Activated CD4-positive, alpha-beta T cell treated with anti-CD3 and anti-CD28 coated beads, Interleukin-2, Interleukin-4, amounts not matched to agents 100 ng/mL and 50 ng/mL, durations not matched to agents 16 hours and 8 hours (primary cell): Measurements from ENCODE around the gene MRPL2.
A peak's percentile ranks its signal among the peaks of the same experiment; 100 is the strongest.

Source experiments
- DNase-seq: peaks from one replicate; pipeline ENCODE4 v3.0.0-alpha.2; 2020; ENCODE audit warnings: low spot score

Gene MRPL2

GRCh38 chr6:43020052-43020705, 39.1 kb downstream of the MRPL2 start:
- DNase-seq: no peak

- no peak for DNase-seq
Observed at GRCh38 chr6:43019152-43019551, 40.1 kb downstream of the MRPL2 start.

GRCh38 chr6:43016943-43017334, 42.3 kb downstream of the MRPL2 start:
- no peak for DNase-seq

DNA sequence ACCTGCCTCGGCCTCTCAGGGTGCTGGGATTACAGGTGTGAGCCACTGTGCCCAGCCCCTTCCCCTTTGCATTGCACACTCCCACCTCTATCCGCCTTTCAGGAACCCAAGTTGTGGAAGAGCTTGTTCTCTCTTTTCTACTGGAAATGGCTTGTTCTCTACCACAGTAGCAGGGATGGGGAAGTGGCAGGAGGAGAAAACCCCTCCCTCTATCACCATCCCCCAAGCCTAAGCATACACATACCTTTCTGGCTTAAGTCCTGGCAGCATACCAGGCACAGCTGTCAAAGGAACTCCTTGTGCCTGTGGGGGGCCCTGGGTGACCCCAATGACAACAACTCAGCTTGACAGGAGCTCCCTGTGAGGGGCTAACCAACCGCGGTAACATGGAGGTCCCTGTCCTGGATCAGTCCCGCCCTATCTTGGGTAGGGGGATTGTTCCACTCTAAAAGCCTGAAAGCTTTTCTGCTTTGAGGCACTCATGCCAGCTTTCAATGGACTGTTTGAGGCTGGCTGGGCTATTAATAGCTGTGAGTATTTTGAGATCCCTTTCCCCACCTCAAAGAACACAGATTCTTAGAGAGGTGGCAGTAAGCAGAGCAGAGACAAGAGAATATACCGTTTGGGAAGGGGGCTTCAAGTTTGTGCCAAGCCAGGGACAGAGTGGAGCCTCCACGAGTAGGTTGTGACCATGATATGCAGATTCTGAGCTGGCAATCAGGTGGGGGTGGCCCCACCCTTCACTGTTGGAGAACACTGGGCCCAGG, 42.9 kb downstream of the MRPL2 start:
- no peak for DNase-seq

DNA sequence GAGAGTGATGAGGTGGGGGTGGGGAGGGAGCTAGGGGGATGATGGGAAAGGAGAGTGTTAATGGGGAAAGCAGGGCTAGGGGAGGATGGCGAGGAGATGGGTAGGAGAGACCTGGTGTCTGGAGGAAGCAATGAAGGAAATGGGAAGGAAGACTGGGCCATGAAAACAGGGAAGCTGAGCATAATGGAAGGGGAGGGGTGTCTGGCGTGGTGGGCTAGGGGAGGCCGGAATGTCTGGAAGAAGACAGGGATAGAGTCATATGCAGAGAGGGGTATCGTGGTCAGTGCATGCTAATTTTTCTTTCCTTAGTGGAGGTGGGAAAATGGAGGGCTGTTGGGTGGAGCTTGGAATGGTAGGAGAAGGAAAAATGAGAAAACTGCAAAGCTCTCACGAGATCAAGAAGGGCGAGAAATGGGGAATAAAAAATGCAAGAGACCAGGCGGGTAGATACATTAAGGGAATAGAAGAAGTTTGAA, 44.8 kb downstream of the MRPL2 start:
- DNase-seq: no peak

GRCh38 chr6:43013843-43014433, 45.3 kb downstream of the MRPL2 start, which contains the start of the genes KLHDC3 and MEA1:
Gene KLHDC3, plus strand, starts transcription at chr6:43014249. Its CDS starts 2,944 bp downstream, at chr6:43017193.
Gene MEA1, minus strand, starts transcription at chr6:43013946. Its CDS starts 133 bp downstream, at chr6:43013813.
- peak; percentile 100 for DNase-seq

GRCh38 chr6:43013097-43013842, 46.0 kb downstream of the MRPL2 start:
- no peak for DNase-seq

- no peak for DNase-seq
Observed at GRCh38 chr6:43012364-43012763, 46.9 kb downstream of the MRPL2 start.

GRCh38 chr6:43011207-43011606, 48.0 kb downstream of the MRPL2 start:
- DNase-seq: no peak

DNA sequence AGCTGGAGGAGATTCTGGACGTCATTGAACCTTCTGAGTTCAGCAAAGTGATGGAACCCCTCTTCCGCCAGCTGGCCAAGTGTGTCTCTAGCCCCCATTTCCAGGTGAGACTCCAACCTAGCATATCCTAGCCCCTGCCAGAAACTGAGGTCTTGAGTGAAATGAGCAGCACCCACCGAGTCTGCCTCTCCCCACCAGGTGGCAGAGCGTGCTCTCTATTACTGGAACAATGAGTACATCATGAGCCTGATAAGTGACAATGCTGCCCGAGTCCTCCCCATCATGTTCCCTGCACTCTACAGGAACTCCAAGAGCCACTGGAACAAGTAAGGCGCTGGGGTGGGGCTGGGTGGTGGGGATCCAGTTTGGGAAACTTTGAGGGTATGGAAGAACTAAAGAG, 50.1 kb downstream of the MRPL2 start:
- peak; percentile 32 for DNase-seq

DNA sequence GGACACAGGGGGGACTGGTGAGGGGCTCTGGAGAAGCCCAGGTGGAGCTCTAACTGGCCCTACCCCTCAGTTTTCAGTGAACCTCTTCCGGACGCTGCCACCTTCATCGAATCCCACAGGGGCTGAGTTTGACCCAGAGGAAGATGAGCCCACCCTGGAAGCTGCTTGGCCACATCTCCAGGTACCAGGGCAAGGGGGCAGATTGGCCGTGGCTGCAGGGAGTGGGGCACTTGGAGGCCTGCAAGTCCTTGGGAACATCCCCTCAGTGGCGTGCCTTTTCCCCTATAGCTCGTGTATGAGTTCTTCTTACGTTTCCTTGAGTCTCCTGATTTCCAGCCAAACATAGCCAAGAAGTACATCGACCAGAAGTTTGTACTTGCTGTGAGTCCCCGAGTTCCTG, 52.1 kb downstream of the MRPL2 start:
- DNase-seq: no peak

DNA sequence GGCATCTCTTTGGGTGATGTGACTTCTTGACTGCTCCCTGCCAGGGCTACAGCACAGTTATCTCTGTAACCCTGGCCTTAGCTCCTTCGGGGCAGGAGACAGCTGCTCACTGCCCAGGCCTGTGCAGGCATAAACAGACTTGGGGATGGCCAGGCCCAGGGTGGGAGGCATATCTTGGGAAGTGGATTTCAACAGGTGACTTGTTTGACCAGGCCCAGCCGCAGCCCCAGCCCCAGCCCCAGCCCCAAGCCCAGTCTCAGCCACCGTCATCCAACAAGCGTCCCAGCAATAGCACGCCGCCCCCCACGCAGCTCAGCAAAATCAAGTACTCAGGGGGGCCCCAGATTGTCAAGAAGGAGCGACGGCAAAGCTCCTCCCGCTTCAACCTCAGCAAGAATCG, 53.0 kb downstream of the MRPL2 start:
- DNase-seq: no peak

DNA sequence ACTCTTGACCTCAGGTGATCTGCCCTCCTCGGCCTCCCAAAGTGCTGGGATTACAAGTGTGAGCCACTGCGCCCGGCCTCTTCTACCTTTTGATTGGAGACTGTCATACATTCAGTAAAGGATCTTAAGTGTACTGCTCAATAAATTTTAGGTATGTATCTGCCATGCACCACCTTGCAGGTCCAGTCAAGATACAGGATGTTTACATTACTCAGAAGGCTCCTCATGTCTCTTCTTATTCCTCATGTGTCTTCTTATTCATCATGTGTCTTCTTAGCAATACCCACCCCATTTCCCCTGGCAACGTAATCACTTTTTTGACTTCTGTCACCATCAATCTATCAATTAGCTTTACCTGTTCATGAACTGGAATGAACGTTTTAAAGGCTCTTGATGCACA, 53.4 kb downstream of the MRPL2 start:
- DNase-seq: no peak
